Kidney (tissue), 14 donors: ENCODE measurements around the gene TXLNG. TPM values are rescaled to one million over a fixed set of nuclear protein-coding genes. Genes with fewer than 3 reads are reported as not detected.
A peak's percentile ranks its signal among the peaks of the same experiment; 100 is the strongest.

Experiments
- DNase-seq, 5 donors: peaks; one replicate each; pipeline ENCODE4 v3.0.0-alpha.2; 2013 to 2020
- FAIRE-seq: peaks from 2 replicates; lab custom pipeline; 2012; peaks lifted over from hg19 to GRCh38; lab: Jason Lieb, UNC
- H3K27ac ChIP-seq, 2 donors: one replicate each; pipeline ENCODE4 v1.7.0; 2013; ENCODE audit warnings: low read depth in 2 of 2, low read length in 2 of 2, inconsistent platforms in 1 of 2
- H3K27me3 ChIP-seq: one replicate; pipeline ENCODE4 v1.7.1; 2013; ENCODE audit warnings: low read length, inconsistent platforms; ENCODE audit not compliant: control insufficient read depth, insufficient read depth
- H3K36me3 ChIP-seq, 3 donors: one replicate each; pipeline versions ENCODE4 v1.7.0 to v1.7.1; 2013; ENCODE audit warnings: low read length in 3 of 3, control low read depth in 1 of 3, inconsistent platforms in 1 of 3; ENCODE audit not compliant: insufficient read depth in 3 of 3, control insufficient read depth in 2 of 3
- H3K4me1 ChIP-seq, 3 donors: one replicate each; pipeline versions ENCODE4 v1.7.0 to v1.7.1; 2013; ENCODE audit warnings: low read length in 3 of 3, inconsistent platforms in 1 of 3, low read depth in 1 of 3; ENCODE audit not compliant: control insufficient read depth in 2 of 3, insufficient read depth in 2 of 3
- H3K4me3 ChIP-seq, 3 donors: one replicate each; pipeline versions ENCODE4 v1.7.0 to v1.8.1; 2013; ENCODE audit warnings: low read length in 3 of 3, control low read depth in 1 of 3, inconsistent platforms in 1 of 3
- H3K9ac ChIP-seq, 3 donors: one replicate each; pipeline versions ENCODE4 v1.7.0 to v1.7.1; 2013; ENCODE audit warnings: low read length in 3 of 3, control low read depth in 1 of 3, inconsistent platforms in 1 of 3
- H3K9me3 ChIP-seq, 3 donors: one replicate each; pipeline versions ENCODE4 v1.7.0 to v1.7.1; 2013; ENCODE audit warnings: low read length in 3 of 3, control low read depth in 1 of 3, inconsistent platforms in 1 of 3; ENCODE audit not compliant: control insufficient read depth in 2 of 3, insufficient read depth in 1 of 3
- intact Hi-C: fragments of 100-400 bp; cut with DNase I; formaldehyde crosslinking; loops from one replicate; pipeline ENCODE4 v1.11.1; 2022
- polyA plus RNA-seq: library from polyadenylated mRNA; stranded (reverse); fragments of 350-450 nt; fragmentation: Illumina TruSeq; extraction: RNeasy Lipid Tissue Mini Kit (QIAGEN cat#74804); gene quantifications from one replicate; pipeline ENCODE4 v1.2.3, GENCODE V29; 2014; ENCODE audit warnings: low read depth, low replicate concordance; ENCODE audit not compliant: insufficient read depth
- total RNA-seq: library from RNA; stranded (reverse); fragmentation: NEBNext Ultra II Directional; extraction: Animal tissue kit (Norgen Biotek cat#: 25700); gene quantifications from one replicate; pipeline ENCODE4 v1.2.1, GENCODE V29; 2021
- TF ChIP-seq, protein P1 (sequence below): IDR thresholded peaks from 3 replicates; pipeline ENCODE4 v1.5.1; 2012; ENCODE audit warnings: mild to moderate bottlenecking, moderate library complexity, borderline replicate concordance; ENCODE audit not compliant: insufficient read depth; ENCODE audit errors: extremely low read depth
- donor health status: control.
- donor health status: control.
- donor health status: control.
- donor health status: control.
- donor health status: control.
- donor health status: DM: yes; HTN: yes; CAD: no.
- donor health status: Normal renal cell carcinoma (clear cell type).

The TXLNG gene
- total and polyA plus RNA-seq, 2 donors from 2014 or later, result 5.9 to 12.3 TPM

DNA sequence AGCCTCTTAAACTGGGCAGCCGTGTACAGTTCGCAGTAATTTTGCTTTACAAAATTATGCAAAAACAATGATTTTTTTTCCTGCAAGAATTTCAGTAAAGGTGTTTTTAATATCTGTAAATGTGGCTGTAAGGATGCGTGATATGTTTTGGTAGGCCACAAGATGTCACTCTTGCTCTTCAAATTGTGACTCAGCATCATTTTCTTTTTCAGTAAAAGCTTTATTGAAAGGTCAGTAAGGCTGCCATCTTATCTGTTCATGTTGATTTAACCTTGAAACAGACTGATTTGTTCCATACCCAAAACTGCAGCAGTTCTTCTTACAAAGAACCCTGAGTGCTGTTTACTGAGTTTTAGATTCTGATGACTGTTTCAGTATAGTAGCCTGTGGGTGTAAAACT lies 39.9 kb downstream of the TXLNG start:
- Histone ChIP-seq H3K27me3 (peaks cover 2% of the 10 kb centered on the region), H3K36me3 (peaks cover 0 to 4% (median 2%) of the 10 kb centered on the region in 3 donors), H3K27ac (no peak overlapping the region), H3K9ac (no peak overlapping the region), H3K4me3 (no peak overlapping the region), H3K4me1 (no peaks in the 10 kb centered on the region), H3K9me3 (no peaks in the 10 kb centered on the region)
- FAIRE-seq (peak; percentile 95), DNase-seq (peak in 2 of 5 donors; percentile 38 to 43)
- TF ChIP-seq, protein P1, sequence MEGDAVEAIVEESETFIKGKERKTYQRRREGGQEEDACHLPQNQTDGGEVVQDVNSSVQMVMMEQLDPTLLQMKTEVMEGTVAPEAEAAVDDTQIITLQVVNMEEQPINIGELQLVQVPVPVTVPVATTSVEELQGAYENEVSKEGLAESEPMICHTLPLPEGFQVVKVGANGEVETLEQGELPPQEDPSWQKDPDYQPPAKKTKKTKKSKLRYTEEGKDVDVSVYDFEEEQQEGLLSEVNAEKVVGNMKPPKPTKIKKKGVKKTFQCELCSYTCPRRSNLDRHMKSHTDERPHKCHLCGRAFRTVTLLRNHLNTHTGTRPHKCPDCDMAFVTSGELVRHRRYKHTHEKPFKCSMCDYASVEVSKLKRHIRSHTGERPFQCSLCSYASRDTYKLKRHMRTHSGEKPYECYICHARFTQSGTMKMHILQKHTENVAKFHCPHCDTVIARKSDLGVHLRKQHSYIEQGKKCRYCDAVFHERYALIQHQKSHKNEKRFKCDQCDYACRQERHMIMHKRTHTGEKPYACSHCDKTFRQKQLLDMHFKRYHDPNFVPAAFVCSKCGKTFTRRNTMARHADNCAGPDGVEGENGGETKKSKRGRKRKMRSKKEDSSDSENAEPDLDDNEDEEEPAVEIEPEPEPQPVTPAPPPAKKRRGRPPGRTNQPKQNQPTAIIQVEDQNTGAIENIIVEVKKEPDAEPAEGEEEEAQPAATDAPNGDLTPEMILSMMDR, result peak; percentile 48
- intact Hi-C loops, result no loop called here

- no peak overlapping the region for H3K9ac ChIP-seq
- H3K27ac ChIP-seq, result no peak overlapping the region
- H3K4me1 ChIP-seq, result no peaks in the 10 kb centered on the region
- FAIRE-seq (no peak), DNase-seq (no peak)
- intact Hi-C loops, result no loop called here
- no peaks in the 10 kb centered on the region for H3K9me3 ChIP-seq
- peaks cover 0 to 4% (median 2%) of the 10 kb centered on the region in 3 donors for H3K36me3 ChIP-seq
- peaks cover 5% of the 10 kb centered on the region for H3K27me3 ChIP-seq
- no peak overlapping the region for H3K4me3 ChIP-seq
- TF ChIP-seq, protein P1, result no peak
Observed at GRCh38 chrX:16827225-16827624, 41.0 kb downstream of the TXLNG start.

DNA sequence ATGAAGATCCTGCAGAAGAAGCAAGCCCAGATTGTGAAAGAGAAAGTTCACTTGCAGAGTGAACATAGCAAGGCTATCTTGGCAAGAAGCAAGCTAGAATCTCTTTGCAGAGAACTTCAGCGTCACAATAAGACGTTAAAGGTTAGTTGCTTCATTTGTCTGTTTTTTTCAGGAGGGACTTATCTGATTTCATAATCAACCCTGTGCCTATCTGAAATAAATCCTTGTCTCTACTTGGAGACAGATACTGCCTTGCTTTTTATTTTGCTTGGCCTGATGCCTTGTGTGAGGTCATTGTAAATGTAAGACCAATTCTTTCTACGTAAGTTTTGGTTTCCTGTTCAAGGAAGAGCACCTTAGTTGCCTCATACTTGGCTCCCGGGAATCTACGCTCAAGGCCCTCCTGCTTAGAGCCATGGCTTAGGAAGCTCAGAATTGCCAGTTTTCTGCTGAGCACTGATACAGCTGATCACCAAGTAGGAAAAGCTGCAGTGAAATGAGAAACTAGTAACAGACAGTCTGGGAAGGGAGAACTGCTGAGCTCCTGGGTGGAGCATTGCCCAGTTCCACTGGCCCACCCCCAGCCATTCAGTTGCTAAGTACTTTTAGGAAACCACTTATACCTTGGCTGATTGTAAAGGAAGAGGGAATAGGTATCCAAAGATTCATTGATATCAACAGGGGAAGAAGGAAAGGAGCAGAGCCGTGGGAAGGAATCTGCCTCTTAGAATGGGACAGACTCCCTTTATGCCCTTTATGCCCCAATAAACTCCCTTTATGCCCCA lies 42.0 kb downstream of the TXLNG start:
- Histone ChIP-seq H3K27me3 (peaks cover 14% of the 10 kb centered on the region), H3K36me3 (peaks cover 2 to 4% (median 4%) of the 10 kb centered on the region in 3 donors), H3K4me1 (no peaks in the 10 kb centered on the region), H3K27ac (peak overlapping the region; percentile 4 to 67), H3K4me3 (no peak overlapping the region), H3K9me3 (no peaks in the 10 kb centered on the region), H3K9ac (no peak overlapping the region)
- DNase-seq, result peak in 1 of 5 donors; percentile 18
- peak; percentile 87 for FAIRE-seq
- intact Hi-C loops, result no loop called here
- TF ChIP-seq, protein P1, result no peak
